ENCODE measurements around the gene RAB27B. TPM values are rescaled to one million over a fixed set of nuclear protein-coding genes. Genes with fewer than 3 reads are reported as not detected.

RAB27B gene
- total and polyA plus RNA-seq, 2 of the 8 experiments (the other 6 are each of a cell fraction or from before 2014, with no cell fraction given), result 0.05 to 0.60 TPM

DNA sequence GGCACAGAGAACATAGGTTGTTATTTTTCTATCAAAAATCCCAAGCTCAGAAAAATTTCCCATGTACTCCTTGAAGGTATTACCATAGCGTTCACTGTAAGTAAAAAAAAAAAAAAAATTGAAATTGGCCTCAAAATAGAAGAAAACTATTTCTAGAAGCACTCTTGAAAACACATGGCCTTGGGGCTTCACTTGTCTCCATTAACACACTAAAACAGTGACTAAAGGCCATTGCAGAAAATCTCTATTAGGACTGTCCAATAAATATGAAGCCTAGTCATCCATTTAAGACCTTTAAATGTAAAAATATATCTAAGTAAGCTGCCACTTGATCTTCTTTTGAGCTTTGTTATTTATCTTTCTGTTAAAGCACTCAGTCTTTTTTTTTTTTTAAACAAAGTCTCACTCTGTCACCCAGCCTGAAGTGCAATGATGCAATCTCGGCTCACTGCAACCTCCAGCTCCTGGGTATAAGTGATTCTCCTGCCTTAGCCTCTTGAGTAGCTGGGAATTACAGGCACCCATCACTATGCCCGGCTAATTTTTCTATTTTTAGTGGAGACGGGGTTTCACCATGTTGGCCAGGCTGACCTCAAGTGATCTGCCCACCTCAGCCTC is 95.2 kb downstream of the RAB27B start:
- H4K8ac ChIP-seq (ENCODE audit: extremely low read depth, insufficient read depth, low read length), result no peak overlapping the region
- H4K91ac ChIP-seq (replicated peaks; ENCODE audit: insufficient read length, low read length), result no peak overlapping the region
- H3K79me1 ChIP-seq (ENCODE audit: low read depth, low read length), result no peaks in the 10 kb centered on the region
- ChIA-PET POLR2A (ENCODE audit: partially characterized antibody) (interaction anchor here (0.6 kb wide), 1 partner anchor 1230 kb away, joined by 3 read pairs; no protein-coding TSS in a partner anchor), CTCF (ENCODE audit: partially characterized antibody) (interaction anchor here (0.6 kb wide), 1 partner anchor 241 kb away, joined by 3 read pairs; no protein-coding TSS in a partner anchor)
- H3K27me3 ChIP-seq (replicated peaks in 1 of 4; ENCODE audit: control insufficient read depth in 3 of 4, extremely low read depth in 1 of 4, insufficient read depth in 3 of 4, low read length in 3 of 4), result no peaks in the 10 kb centered on the region
- no peak overlapping the region for H2AFZ ChIP-seq (ENCODE audit: low read length)
- H3K9ac ChIP-seq (replicated peaks in 1 of 4; ENCODE audit: extremely low read depth in 1 of 4, low read depth in 3 of 4, low read length in 3 of 4), result no peak overlapping the region
- no peak for FAIRE-seq
- no peaks in the 10 kb centered on the region for H3K36me3 ChIP-seq (ENCODE audit: control insufficient read depth in 2 of 4, insufficient read depth in 4 of 4, low read length in 3 of 4)
- no peak overlapping the region for H3K23ac ChIP-seq (ENCODE audit: insufficient read length)
- H3K14ac ChIP-seq (ENCODE audit: insufficient read length), result no peak overlapping the region
- no peak overlapping the region for H3K18ac ChIP-seq (ENCODE audit: extremely low read depth, low read length)
- WGBS, 2 experiments (ENCODE audit: extremely low coverage in 1 of 2, insufficient coverage in 1 of 2, insufficient read length in 1 of 2, insufficient replicate concordance in 2 of 2, low coverage in 1 of 2, low lambda C conversion rate in 2 of 2, missing lambda C conversion rate in 1 of 2), result 94% methylated on average over 4 of the region's 4 CpGs; no CpG with 5 or more reads in 1 of the 2 experiments
- no peak overlapping the region for H3K4me2 ChIP-seq (ENCODE audit: insufficient read depth in 1 of 2, low read depth in 2 of 2, low read length in 2 of 2)
- no peaks in the 10 kb centered on the region for H3K9me3 ChIP-seq (ENCODE audit: insufficient read depth in 2 of 2, low read depth in 1 of 2, low read length in 1 of 2)
- no peak overlapping the region for H3K4ac ChIP-seq (replicated peaks; ENCODE audit: insufficient read length, low read depth, low read length)
- TF ChIP-seq FOSL1 (IDR thresholded peaks at IDR 0.05; ENCODE audit: insufficient read depth, low read depth, low read length) (no peak), POLR2AphosphoS5 (IDR thresholded peaks at IDR 0.05; ENCODE audit: low read depth, low read length) (no peak), KDM4A (IDR thresholded peaks at IDR 0.05; ENCODE audit: low read depth, low read length, severe bottlenecking) (no peak)
- H3K4me1 ChIP-seq (replicated peaks in 1 of 4; ENCODE audit: control insufficient read depth in 3 of 4, insufficient read depth in 4 of 4, low read length in 3 of 4), result no peaks in the 10 kb centered on the region
- H3K79me2 ChIP-seq (ENCODE audit: control insufficient read depth in 1 of 2, insufficient read depth in 2 of 2, low read length in 2 of 2), result no peaks in the 10 kb centered on the region
- H2BK20ac ChIP-seq (ENCODE audit: low read length), result no peak overlapping the region
- H2AK5ac ChIP-seq (ENCODE audit: low read depth, low read length), result no peak overlapping the region
- H2BK15ac ChIP-seq (ENCODE audit: low read length), result no peak overlapping the region
- H3K23me2 ChIP-seq (ENCODE audit: low read depth, low read length), result no peaks in the 10 kb centered on the region
- no peak overlapping the region for H2BK12ac ChIP-seq (ENCODE audit: low read depth, low read length)
- no peak overlapping the region for H2BK120ac ChIP-seq (replicated peaks; ENCODE audit: low read depth, low read length)
- H4K5ac ChIP-seq (ENCODE audit: insufficient read length, low read depth, low read length), result no peak overlapping the region
- no peak overlapping the region for H3K27ac ChIP-seq (ENCODE audit: low read depth, low read length)
- H3K56ac ChIP-seq (replicated peaks; ENCODE audit: insufficient read length, low read depth, low read length), result no peak overlapping the region
- no peak overlapping the region for H3K4me3 ChIP-seq (ENCODE audit: extremely low read depth in 1 of 4, insufficient read depth in 2 of 4, low read depth in 3 of 4, low read length in 4 of 4)
- no peak for DNase-seq (ENCODE audit: low read depth in 1 of 2, low spot score in 2 of 2)
- H4K20me1 ChIP-seq (replicated peaks in 1 of 2; ENCODE audit: control insufficient read depth in 1 of 2, insufficient read depth in 2 of 2, low read length in 2 of 2), result no peaks in the 10 kb centered on the region
- H2BK5ac ChIP-seq (ENCODE audit: low read depth, low read length), result no peak overlapping the region
